ENCODE measurements around the gene DKK1.
"Not testable (repeated sequence)": the region's sequence is repeated elsewhere in the genome, so short reads cannot be mapped to it uniquely, and the experiment has no call there.

Gene DKK1

GRCh38 chr10:52318822-52319464 lies 4.9 kb downstream of the DKK1 start:
- DNase-seq = no peak

DNA sequence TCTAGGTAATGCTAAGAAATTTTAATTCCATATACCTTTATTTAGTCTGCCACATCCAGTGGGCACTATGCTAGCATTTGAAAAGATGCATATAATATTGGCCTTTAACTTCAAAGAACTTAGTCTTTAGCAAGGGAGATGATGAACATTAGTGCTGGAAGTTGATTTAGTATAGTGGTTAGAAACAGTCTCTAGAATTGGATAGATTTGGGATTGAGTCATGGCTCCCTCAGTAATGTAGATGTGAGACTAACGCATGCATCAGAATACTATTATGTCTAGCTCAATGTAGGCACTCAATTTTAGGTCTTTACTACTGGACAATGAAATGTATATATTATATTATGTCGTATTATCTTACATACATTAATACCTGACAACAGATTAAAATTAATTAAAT lies 5.8 kb downstream of the DKK1 start:
- no peak for DNase-seq

GRCh38 chr10:52322323-52322722 lies 8.2 kb downstream of the DKK1 start:
- no peak for DNase-seq

- no peak for DNase-seq
Measured at GRCh38 chr10:52322936-52323335, 8.9 kb downstream of the DKK1 start.

GRCh38 chr10:52326382-52326781 lies 12.3 kb downstream of the DKK1 start:
- no peak for DNase-seq

- DNase-seq = no peak
Measured at GRCh38 chr10:52331638-52332364, 17.7 kb downstream of the DKK1 start.

- no peak for DNase-seq
Measured at GRCh38 chr10:52332815-52333214, 18.7 kb downstream of the DKK1 start.

DNA sequence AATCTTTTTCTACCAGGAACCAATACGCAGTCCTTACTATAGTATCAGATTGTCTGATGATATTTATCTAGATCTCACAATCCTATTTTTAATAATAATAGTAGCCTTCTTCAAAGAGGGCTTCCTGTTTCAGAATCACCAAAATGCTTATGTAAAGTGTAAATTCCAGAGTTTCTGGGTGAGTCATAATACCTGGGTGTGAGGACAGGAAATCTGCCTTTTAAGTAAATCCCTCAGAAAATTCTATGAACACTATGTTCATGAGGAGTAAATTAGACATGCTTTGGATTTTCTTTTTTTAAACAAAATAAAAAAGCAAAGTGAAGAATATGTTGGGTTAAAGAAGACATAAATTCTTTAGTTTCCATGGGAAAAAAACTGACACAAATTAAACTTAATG lies 20.5 kb downstream of the DKK1 start:
- no peak for DNase-seq

GRCh38 chr10:52335665-52336064 lies 21.6 kb downstream of the DKK1 start:
- no peak for DNase-seq

GRCh38 chr10:52337225-52337624 lies 23.1 kb downstream of the DKK1 start:
- no peak for DNase-seq

DNA sequence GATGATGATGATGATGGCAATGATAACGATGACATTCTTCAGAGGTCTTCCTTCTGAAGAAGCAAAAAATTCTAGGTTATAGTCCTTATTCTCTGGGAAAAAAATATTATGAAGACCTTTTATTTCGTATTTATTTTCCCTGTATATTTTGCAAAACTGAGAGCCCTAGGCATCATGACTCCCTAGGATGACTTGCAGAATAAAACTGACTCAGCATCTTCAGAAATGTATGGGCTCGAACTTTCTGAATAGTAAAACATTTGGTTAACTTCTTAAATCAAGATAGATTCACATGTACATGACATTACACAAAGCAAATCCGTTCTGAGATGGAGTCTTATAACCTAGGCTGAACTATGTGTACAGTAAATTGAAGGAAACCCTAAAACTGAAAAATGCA lies 29.4 kb downstream of the DKK1 start:
- DNase-seq = no peak

- DNase-seq = no peak
Measured at GRCh38 chr10:52346394-52347326, 32.6 kb downstream of the DKK1 start.

DNA sequence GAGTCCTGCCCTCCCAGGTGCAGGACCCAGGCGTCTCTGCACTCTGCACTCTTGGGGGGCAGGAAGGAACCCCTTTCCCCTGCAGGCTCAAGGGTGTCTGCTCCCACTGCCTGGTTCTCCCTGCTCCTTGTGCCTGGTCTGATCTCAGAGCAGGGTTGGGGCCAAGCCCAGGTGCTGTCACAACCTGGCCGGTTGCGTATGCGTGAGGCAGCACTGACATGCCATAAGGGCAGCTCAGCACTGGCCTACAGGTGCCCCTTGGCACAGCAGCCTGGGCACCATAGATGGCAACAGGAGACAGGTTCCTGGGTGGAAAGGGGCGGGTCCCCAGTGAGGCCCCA lies 33.2 kb downstream of the DKK1 start:
- no peak for DNase-seq

- DNase-seq = no peak
Measured at GRCh38 chr10:52348037-52348564, 34.0 kb downstream of the DKK1 start.

DNA sequence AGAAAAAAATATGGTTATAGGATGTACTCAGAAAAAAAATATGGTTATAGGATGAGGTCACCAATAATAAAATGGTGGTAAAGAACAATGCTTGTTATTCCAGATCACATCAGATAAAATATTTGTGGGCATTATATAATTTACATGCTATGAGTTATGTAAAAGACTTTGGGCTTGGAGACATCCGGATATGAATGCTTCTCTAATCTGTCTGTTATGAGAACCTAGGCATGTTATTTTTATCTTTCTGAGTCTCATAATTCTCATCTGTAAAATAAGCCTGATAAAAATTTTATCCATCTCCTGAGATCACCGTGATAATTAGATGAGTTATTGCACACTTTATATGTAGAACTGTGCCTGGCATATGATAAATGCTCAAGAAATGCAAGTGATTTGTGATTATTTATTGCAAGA lies 37.8 kb downstream of the DKK1 start:
- no peak for DNase-seq

DNA sequence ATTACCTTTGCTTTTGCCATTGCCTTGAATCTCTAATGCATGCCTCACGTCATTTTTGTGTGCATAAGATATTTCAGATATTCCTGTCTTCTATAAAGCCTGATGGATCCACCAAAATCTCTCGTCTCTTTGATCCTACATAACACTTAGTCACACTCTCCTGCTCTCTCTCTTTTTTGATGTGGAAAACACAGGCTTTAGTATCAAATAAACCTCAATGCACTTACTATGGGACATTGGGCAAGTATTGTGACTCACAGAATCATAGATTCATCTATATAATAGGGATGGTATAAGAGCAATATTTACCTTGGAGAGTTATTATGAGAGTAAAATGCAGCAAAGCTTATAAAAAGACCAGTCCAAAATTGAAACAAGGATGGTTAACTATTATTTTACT lies 39.1 kb downstream of the DKK1 start:
- DNase-seq = no peak

- no peak for DNase-seq
Measured at GRCh38 chr10:52353960-52354394, 39.9 kb downstream of the DKK1 start.

DNA sequence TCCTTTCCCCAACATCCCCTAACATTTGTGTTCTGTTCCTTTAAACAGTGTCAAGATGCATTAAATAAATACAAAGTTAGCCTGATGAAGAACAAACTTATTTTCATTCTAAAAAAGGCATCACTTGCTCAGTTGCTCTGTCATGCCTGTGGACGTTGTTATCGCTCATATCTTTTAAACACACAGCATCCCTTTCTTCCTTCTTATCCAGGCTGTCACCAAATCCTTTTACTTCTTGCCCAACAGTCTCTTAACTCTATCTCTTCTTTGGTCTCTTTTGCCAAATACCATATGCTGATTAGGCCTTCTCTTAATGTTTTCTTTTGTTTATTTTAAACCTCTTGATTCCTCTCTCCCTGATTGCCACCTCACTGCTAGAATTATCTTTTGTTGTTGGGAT lies 43.9 kb downstream of the DKK1 start:
- no peak for DNase-seq

DNA sequence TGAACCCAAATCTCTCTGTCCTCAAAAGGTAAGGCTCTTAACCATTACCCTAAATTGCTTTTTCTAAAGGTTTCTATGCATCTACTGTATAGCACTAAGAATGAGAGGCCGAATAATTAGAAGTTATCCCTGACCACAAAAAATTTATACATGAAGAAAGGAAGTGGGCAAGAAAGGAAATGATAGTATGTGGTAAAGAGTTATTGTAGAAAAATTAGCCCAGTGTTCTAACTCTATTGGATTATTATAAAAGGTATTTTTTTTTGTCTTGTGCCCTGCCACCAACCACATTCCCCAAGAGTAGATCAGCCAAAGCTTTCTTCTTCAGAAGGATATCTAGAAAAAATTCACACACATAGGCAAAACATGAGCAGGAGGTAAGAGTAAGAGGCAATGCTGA lies 45.4 kb downstream of the DKK1 start:
- DNase-seq = no peak

- not testable (repeated sequence) for DNase-seq
Measured at GRCh38 chr10:52365547-52366432, 51.7 kb downstream of the DKK1 start.

Measured in DMS79 (cell line).